Superior temporal gyrus (tissue), 1 donor: ENCODE data around the gene SLC35A5.
"Not testable (repeated sequence)": the region's sequence is repeated elsewhere in the genome, so short reads cannot be mapped to it uniquely, and the experiment has no call there.

Experiments
- DNase-seq: peaks from one replicate; pipeline ENCODE4 v3.0.0-alpha.2; 2016; ENCODE audit errors: extremely low spot score

The SLC35A5 gene, protein sequence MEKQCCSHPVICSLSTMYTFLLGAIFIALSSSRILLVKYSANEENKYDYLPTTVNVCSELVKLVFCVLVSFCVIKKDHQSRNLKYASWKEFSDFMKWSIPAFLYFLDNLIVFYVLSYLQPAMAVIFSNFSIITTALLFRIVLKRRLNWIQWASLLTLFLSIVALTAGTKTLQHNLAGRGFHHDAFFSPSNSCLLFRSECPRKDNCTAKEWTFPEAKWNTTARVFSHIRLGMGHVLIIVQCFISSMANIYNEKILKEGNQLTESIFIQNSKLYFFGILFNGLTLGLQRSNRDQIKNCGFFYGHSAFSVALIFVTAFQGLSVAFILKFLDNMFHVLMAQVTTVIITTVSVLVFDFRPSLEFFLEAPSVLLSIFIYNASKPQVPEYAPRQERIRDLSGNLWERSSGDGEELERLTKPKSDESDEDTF

GRCh38 chr3:112561734-112562529 is at the start of gene SLC35A5, which contains the start of gene ATG3:
Gene SLC35A5, plus strand, starts transcription at chr3:112562045. Its CDS starts 1,359 bp downstream, at chr3:112563404.
Gene ATG3, minus strand, starts transcription at chr3:112561962. Its CDS starts 434 bp downstream, at chr3:112561528.
- peak; percentile 99 for DNase-seq

- no peak for DNase-seq
These were observed 49.5 kb upstream of the SLC35A5 start for GRCh38 chr3:112512320-112512719.

GRCh38 chr3:112514527-112515128 is 47.2 kb upstream of the SLC35A5 start:
- no peak for DNase-seq

GRCh38 chr3:112518970-112519369 is 42.9 kb upstream of the SLC35A5 start:
- DNase-seq = not testable (repeated sequence)

DNA sequence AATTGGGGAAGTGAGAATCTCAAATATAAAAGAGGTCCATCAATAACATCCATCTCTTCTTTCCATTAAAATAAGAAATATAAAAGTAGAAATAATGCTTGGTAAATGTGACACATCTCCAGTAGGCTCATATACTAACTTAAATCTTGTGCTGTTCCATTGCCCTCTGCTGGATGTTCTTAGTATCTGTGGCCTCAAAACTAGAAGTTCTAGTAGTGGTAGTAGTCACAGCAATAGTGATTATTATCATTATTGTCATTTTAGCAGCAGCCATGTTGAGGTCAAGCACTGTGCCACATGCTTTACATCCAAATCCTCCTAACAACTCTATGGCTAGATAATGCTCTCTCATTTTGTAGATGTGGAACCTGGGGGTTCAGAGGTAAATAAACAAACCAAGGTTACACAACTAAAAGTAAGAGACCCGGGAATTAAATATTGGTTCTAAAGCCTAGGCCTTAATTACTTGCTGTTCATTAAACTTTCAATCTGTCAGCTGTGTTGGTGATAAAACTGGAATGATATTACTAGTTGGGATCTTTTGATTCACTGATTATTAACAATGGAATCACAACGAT is 42.3 kb upstream of the SLC35A5 start:
- peak; percentile 91 for DNase-seq

DNA sequence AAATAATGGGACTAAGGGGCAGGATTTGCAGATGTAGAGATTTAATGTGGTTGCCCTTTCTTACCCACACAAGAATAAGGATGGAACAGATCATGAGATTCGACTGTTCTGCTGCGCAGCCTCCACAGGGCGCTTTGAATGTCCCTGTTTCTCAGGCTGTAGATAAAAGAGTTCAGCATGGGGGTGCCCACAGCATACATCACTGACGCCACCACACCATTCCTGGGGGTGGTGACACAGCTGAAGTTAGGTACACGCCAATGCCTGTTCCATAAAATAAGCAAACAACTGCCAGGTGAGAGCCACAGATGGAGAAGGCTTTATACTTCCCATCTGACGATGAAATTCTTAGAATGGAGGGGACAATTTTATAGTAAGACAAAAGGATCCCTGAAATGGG is 37.7 kb upstream of the SLC35A5 start:
- DNase-seq = not testable (repeated sequence)

DNA sequence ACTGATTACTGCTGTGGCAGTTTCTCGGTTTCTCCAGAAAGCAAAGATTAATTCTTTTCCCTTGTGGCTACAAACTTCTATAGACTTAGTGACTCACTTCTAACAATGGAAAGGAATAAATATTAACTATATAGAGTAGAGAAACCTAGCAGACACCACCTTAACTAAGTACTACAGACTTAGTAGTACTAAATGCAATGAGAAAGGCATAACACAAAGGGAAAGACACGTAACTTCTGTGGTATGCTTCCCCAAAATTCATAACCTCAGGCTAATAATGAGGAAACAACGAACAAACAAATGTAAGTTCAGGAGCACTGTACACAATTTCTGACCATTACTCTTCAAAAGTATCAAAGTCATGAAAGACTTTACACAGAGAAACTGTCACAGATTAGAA is 31.3 kb upstream of the SLC35A5 start:
- no peak for DNase-seq

DNA sequence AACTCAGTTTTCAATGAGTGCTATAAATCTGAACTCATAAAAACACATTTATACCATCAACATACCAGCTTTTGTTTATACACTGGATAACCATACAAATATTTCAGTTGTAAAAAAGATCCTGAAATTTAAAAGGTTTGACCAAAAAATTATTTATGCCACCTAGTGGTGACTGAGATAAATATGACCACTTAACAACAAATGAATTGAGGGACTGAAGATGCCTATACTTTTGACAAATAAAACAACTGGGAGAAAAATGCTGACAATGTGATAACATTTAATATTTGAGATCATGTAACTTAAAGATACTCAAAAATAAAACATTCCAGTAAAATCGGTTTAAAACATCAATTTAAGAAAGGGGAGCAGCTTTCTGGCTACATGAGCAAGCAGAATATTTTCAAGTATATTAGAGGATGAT is 30.5 kb upstream of the SLC35A5 start:
- DNase-seq = peak; percentile 80

DNA sequence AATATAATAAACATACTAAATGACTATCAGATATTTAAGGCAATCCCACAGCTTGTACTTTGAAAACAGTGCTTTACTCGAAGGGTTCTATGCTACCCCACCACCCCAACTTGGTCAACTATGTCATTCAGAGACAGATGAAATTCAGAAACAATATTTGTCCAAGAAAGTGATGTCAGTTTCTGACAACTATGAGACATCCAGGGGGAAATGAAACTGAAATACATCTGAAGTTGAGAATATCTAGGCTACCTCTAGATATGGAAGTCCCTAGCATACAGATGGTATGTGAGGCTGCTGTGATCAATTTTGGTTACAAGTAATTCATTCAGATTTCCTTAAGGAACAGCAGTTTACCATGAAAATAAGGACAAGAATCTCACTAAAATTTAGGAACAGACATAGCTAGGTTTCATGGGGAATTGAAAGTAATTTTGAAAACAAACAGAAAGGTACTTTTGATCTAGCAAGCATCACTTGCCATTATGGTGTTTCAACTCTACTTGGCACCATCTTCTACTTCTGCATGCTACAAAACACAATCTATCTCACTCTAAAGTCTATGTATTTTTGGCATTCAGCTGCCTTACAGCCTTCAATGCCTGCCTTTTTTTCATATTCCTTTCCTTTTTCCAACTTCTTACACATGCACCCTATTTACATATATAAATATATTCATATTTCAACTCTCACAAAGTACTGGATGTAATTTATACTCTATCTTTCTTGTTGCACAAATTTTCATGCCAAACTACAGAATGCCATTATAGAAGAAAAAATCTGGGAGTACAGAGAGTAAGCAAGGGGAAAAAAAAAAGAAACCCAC is 21.8 kb upstream of the SLC35A5 start:
- no peak for DNase-seq

- DNase-seq = no peak
These were observed 15.6 kb upstream of the SLC35A5 start for GRCh38 chr3:112546216-112546759.

DNA sequence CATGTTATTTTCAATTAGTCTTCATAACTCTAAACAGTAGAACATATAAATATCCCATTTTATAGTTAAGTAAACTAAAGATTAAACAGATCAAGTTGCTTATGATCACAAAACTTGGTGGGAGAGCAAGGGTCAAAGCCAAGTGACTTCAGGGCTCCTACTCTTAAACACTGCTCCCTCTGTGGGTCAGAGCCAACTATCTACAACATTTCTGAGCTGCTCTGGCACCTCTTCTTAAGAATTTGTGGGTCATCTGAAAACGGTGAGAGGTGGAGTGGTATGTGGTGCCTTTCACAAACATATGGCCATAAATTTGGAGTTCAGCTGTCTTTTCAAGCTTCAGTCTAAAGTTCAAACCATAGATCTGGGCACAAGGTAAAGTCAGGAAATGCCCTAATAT is 11.0 kb upstream of the SLC35A5 start:
- no peak for DNase-seq

DNA sequence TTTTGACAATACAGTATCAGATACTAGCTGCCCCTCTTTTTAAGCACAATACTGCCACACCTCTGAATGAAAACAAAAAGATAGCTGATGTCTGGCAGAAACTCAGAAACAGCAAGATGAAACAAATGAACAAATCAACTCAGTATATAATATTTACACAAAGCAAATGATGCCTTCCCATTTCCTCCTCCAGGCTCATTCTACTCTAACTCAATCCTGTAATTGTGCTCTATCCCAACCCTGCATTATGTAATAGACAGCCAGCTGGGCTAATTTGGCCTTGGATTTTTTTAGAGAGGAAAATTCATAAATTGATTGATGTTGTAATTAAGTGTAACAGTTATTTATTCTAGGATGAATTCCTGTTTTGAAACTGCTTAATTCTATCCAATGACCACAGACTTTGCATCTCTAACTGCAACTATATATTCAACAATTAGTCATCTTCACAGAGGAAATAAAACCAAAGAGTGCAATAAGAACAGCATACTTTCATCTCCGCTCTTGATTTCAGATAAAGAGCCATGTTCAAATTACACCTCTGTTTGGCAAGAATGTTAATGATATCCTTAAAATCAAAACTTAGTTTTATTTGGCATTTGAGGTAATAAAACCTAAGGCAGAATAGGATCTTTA is 6.2 kb upstream of the SLC35A5 start:
- no peak for DNase-seq

DNA sequence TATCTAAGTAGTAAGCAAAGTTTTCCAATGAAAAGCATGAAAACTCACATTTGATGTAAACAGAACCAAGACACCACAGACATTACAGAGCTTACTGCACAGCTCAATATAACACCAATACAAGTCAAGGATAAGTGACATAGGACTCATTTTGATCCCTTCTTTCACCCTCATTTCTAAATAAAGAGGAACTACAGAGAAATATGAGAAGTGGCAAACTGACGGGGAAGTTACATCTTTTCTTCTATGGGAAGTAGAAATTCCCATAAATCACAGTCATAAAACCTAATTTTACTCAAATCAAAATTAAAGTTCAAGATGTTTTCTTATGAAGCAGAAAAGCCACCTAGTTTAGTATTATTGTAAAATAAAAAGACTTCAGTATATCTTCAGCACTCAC is 3.9 kb upstream of the SLC35A5 start:
- DNase-seq = no peak

DNA sequence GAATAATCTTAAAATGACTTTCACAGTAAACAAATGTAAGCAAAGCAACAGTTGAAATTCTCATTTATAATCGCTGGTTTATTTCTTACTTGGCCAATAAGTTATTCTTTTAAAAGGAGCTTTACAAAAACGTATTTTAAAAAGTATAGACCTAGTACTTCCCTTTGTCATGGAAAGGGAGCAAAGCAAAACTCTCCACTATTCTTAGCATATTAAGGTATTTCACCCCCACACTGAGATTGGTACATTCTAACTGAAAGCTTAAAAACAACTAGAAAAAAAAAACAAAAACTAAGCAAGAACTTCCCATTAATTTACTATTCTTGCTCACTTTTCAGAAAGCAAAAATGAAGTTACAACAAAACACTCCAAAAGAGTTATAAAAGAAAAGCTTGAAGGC is 1.5 kb upstream of the SLC35A5 start:
- no peak for DNase-seq

- DNase-seq = peak; percentile 64
These were observed 943 bp upstream of the SLC35A5 start for GRCh38 chr3:112560721-112561483.

DNA sequence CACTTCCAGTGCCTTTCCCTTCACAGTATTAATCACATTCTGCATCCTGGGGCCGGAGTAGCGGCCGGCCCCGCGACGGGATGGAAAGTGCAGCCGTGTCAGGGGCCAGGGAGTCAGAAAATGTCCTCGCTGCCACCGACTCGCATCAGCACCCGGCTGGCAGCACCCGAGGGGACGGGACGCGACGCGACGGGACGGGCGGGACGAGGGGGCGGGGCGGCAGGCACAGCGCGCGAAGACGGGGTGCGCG is 436 bp upstream of the SLC35A5 start:
- no peak for DNase-seq

DNA sequence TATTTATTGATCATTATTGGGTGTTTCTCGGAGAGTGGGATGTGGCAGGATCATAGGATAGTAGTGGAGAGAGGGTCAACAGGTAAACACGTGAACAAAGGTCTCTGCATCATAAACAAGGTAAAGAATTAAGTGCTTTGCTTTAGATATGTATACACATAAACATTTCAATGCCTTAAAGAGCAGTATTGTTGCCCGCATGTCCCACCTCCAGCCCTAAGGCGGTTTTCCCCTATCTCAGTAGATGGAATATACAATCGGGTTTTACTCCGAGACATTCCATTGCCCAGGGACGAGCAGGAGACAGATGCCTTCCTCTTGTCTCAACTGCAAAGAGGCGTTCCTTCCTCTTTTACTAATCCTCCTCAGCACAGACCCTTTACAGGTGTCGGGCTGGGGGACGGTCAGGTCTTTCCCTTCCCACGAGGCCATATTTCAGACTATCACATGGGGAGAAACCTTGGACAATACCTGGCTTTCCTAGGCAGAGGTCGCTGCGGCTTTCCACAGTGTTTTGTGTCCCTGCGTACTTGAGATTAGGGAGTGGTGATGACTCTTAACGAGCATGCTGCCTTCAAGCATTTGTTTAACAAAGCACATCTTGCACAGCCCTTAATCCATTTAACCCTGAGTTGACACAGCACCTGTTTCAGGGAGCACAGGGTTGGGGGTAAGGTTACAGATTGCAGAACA is 2.5 kb downstream of the SLC35A5 start:
- DNase-seq = not testable (repeated sequence)

- DNase-seq = no peak
These were observed 3.1 kb downstream of the SLC35A5 start for GRCh38 chr3:112564940-112565305.

- no peak for DNase-seq
These were observed 6.8 kb downstream of the SLC35A5 start for GRCh38 chr3:112568642-112569041.
